Bronchial epithelial cell (primary cell): ENCODE data around the gene CACNA1E. TPM values are rescaled to one million over a fixed set of nuclear protein-coding genes. Genes with fewer than 3 reads are reported as not detected.

Experiments used
- DNase-seq: peaks from one replicate; pipeline ENCODE4 v3.0.0-alpha.2; 2010; ENCODE audit warnings: low read depth
- FAIRE-seq: peaks from 2 replicates; lab custom pipeline; 2011; peaks lifted over from hg19 to GRCh38; lab: Jason Lieb, UNC
- H3K27me3 ChIP-seq: 2 replicates; pipeline ENCODE4 v1.5.1; 2011; ENCODE audit warnings: low read length; ENCODE audit not compliant: control insufficient read depth, insufficient read depth
- H3K36me3 ChIP-seq: 2 replicates; pipeline ENCODE4 v1.5.1; 2011; ENCODE audit warnings: low read length; ENCODE audit not compliant: control insufficient read depth, insufficient read depth
- H3K4me3 ChIP-seq: 2 replicates; pipeline ENCODE4 v1.5.1; 2011; ENCODE audit warnings: mild to moderate bottlenecking, low read depth, low read length, control low read depth
- CTCF ChIP-seq: IDR thresholded peaks from 2 replicates; pipeline ENCODE4 v1.5.1; 2011; ENCODE audit warnings: mild to moderate bottlenecking, moderate library complexity, low read length, control low read depth, inconsistent platforms; ENCODE audit not compliant: insufficient read depth, severe bottlenecking
- total RNA-seq: library from RNA; depleted of rRNA; stranded (reverse); fragments of >200 nt; gene quantifications from 2 replicates; pipeline ENCODE4 v1.2.1, GENCODE V29; 2014

CACNA1E gene
- total RNA-seq, 1 donor from 2014 or later = not detected

- no peak for FAIRE-seq
- TF ChIP-seq CTCF = no peak
- H3K36me3 ChIP-seq = no peaks in the 10 kb centered on the region
- DNase-seq = no peak
- H3K27me3 ChIP-seq = no peaks in the 10 kb centered on the region
- H3K4me3 ChIP-seq = no peak overlapping the region
Observed at GRCh38 chr1:181772714-181773113, 289.4 kb downstream of the CACNA1E start.

GRCh38 chr1:181776044-181776443 is 292.7 kb downstream of the CACNA1E start:
- DNase-seq (no peak), FAIRE-seq (no peak)
- Histone ChIP-seq H3K27me3 (no peaks in the 10 kb centered on the region), H3K36me3 (no peaks in the 10 kb centered on the region), H3K4me3 (no peak overlapping the region)
- TF ChIP-seq CTCF = no peak

- no peak overlapping the region for H3K4me3 ChIP-seq
- TF ChIP-seq CTCF = no peak
- no peak for FAIRE-seq
- no peak for DNase-seq
- no peaks in the 10 kb centered on the region for H3K27me3 ChIP-seq
- no peaks in the 10 kb centered on the region for H3K36me3 ChIP-seq
Observed at GRCh38 chr1:181777286-181777685, 294.0 kb downstream of the CACNA1E start.

- DNase-seq = peak; percentile 81
- peaks cover 2% of the 10 kb centered on the region for H3K27me3 ChIP-seq
- no peak overlapping the region for H3K4me3 ChIP-seq
- no peak for TF ChIP-seq CTCF
- no peaks in the 10 kb centered on the region for H3K36me3 ChIP-seq
- FAIRE-seq = no peak
Observed at GRCh38 chr1:181777812-181778211, 294.5 kb downstream of the CACNA1E start.

GRCh38 chr1:181778640-181779260 is 295.4 kb downstream of the CACNA1E start:
- FAIRE-seq (no peak), DNase-seq (peak; percentile 56)
- Histone ChIP-seq H3K36me3 (no peaks in the 10 kb centered on the region), H3K27me3 (peaks cover 2% of the 10 kb centered on the region), H3K4me3 (no peak overlapping the region)
- no peak for TF ChIP-seq CTCF

- H3K4me3 ChIP-seq = no peak overlapping the region
- no peak for TF ChIP-seq CTCF
- FAIRE-seq = no peak
- DNase-seq = no peak
- no peaks in the 10 kb centered on the region for H3K36me3 ChIP-seq
- H3K27me3 ChIP-seq = peaks cover 2% of the 10 kb centered on the region
Observed at GRCh38 chr1:181779343-181779742, 296.0 kb downstream of the CACNA1E start.
